ENCODE measurements around the gene G3BP2.
A peak's percentile ranks its signal among the peaks of the same experiment; 100 is the strongest.

Gene G3BP2

DNA sequence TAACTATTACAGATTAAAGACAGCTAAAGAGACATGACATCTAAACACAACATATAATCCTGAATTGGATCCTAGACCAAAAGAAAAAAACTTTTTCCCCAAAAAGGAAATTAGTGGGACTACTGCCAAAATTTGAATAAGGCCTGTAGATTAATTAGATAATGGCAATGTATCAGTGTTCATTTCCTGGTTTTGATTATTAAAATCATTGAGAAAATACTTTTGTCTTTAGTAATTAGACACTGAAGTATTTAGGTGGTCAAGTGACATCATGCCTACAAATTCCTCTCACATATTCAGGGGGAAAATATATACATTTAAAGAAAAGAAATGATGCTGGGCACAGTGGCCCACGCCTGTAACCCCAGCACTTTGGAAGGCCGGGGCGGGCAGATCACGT, 40.8 kb upstream of the G3BP2 start:
- TF ChIP-seq, protein P1, sequence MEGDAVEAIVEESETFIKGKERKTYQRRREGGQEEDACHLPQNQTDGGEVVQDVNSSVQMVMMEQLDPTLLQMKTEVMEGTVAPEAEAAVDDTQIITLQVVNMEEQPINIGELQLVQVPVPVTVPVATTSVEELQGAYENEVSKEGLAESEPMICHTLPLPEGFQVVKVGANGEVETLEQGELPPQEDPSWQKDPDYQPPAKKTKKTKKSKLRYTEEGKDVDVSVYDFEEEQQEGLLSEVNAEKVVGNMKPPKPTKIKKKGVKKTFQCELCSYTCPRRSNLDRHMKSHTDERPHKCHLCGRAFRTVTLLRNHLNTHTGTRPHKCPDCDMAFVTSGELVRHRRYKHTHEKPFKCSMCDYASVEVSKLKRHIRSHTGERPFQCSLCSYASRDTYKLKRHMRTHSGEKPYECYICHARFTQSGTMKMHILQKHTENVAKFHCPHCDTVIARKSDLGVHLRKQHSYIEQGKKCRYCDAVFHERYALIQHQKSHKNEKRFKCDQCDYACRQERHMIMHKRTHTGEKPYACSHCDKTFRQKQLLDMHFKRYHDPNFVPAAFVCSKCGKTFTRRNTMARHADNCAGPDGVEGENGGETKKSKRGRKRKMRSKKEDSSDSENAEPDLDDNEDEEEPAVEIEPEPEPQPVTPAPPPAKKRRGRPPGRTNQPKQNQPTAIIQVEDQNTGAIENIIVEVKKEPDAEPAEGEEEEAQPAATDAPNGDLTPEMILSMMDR (conservative IDR thresholded peaks at IDR 0.05) = no peak
- no peak overlapping the region for H3K27ac ChIP-seq

DNA sequence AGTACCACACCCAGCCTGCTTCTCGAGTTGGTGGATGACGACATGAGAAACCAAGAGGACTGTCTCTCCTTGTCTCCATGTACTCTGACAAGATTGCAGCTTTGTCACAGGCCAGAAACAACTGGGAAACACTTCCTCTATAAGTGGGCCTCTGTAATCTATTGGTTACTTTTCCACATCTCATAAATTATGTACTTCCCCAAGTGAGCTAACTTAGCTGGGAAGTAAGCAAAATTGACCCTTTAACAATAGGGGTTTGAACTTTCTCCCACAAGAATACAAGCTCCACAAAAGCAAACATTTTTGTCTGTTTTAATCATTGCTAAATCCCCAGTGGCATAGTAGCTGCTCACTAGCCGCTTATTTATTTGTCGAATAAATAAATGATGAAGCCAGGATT, 37.0 kb upstream of the G3BP2 start:
- H3K27ac ChIP-seq = no peak overlapping the region
- TF ChIP-seq, protein P1 (conservative IDR thresholded peaks at IDR 0.05) = no peak

DNA sequence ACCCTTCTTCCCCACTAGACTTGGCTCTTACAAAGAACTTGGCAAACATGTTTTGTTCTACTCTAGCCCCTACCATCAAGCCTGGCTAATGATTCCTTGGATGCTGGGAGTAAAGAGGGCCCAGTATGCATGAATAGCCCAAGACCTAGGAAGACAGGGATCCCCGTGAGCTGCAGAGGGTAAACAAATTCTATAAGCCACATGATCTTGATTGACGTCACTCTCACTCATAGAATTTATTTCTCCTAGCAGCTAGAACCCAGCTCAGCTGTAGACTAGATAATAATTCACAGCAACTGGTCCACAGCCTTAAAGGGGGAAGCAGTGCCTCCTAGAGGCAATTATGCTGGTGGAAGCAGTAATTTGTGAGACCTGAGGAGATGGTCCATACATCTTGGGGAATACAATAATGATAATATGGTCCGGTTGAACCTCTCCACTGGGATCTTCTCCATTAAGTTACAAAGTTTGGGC, 35.0 kb upstream of the G3BP2 start:
- TF ChIP-seq, protein P1 (conservative IDR thresholded peaks at IDR 0.05) = 0 out of 2 replicates have a peak, but pooled peaks have one; percentile 6
- H3K27ac ChIP-seq = no peak overlapping the region

DNA sequence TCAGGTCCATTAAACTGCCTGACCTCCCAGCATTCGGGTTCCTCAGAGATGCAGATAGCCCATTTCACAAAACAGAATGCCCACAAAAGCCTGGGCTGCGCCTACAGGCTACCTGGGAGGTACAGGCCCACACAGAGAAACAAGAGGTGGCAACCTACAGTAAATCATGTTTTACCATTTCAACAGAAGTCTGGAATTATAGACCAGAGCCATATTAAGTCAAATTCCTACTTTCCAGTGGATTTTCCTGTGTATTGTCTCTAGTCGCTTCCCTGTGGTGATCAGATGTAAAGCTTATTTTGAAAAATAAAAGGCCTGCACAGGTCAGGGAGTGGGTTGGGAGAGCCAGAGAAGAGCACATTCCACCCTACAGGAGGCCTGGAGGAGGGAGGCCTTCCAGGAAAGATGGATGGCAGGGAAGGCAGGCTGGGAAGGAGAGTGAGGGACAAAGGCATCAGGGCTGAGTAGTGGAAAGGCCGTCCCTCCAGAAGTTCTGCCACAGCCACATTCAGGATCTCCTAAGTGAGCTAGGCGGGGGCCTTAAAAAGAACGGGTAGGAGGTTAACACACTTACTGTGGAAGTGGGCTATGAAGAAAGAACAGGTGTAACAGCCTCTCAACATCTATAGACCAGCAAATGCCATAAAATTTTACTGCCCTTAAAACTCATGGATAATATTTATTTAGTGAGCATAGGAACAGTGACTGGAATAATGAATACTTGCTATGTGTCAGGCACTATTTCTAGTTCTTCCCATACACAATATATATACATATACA, 32.2 kb upstream of the G3BP2 start:
- TF ChIP-seq, protein P1 (conservative IDR thresholded peaks at IDR 0.05) = no peak
- no peak overlapping the region for H3K27ac ChIP-seq

DNA sequence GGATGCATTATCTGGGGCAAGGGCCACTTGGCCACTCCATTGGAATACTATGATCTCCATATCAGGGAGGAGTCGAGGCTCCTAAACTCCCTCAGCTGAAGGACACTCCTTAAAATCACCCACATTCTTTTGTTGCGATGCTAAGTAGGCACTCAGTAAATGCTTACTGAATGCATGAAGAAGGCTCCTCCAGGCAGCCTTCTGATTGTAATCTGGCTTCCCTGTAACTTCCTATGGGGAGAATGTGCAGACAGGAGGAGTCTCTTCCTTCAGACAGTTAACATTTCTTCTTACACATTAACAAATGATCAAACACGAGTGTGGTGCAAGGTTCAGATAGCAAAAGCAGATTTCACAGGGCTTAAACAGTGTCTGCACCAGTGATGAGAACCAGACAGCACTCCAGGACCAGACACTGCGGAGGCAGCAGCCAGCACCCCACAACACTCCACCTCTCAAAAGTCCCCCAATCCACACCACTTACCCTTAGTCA, 29.8 kb upstream of the G3BP2 start:
- TF ChIP-seq, protein P1 (conservative IDR thresholded peaks at IDR 0.05) = no peak
- no peak overlapping the region for H3K27ac ChIP-seq

DNA sequence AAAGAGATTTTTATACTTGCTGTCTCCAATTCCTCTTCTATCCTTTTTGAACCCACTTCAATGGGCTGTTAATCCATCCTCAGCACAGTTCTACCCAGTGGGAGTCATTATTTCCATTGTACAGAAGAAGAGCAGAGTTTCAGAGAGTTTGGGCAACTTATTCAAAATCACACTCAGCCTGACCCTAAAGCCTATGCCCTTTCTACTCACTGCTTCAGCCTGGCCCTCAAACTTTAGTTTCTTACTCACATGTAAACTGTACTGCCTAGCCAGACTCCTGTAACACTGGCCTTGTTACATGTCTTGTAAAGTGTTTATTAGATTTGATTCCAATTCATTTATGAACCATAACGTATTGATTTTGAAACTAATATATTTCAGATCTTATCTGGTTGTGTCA, 26.1 kb upstream of the G3BP2 start:
- TF ChIP-seq, protein P1 (conservative IDR thresholded peaks at IDR 0.05) = no peak
- H3K27ac ChIP-seq = no peak overlapping the region

- no peak overlapping the region for H3K27ac ChIP-seq
- TF ChIP-seq, protein P1 (conservative IDR thresholded peaks at IDR 0.05) = no peak
These were observed 25.7 kb upstream of the G3BP2 start for GRCh38 chr4:75698963-75699228.

All from VCaP (cell line).